A673 (cell line): ENCODE measurements around the gene P4HTM. TPM values are rescaled to one million over a fixed set of nuclear protein-coding genes. Genes with fewer than 3 reads are reported as not detected.

Experiments
- BruUV-seq: library from RNA; stranded (reverse); fragments of 400-500 nt; replicated peaks from 2 replicates; lab custom pipeline; 2021; lab: Mats Ljungman, UMichigan
- CTCF ChIA-PET: fragments of 300-600 bp; sonication (Branson Sonifier 250); formaldehyde crosslinking; loops from one replicate; lab custom pipeline; 2022; ENCODE audit warnings: antibody characterized with exemption; lab: Charles Lee
- POLR2A ChIA-PET: fragments of 300-600 bp; sonication (Branson Sonifier 250); formaldehyde crosslinking; loops from one replicate; lab custom pipeline; 2022; ENCODE audit warnings: antibody characterized with exemption; ENCODE audit not compliant: low non-redundant PET; lab: Charles Lee
- DNase-seq: peaks from one replicate; pipeline ENCODE4 v3.0.0-alpha.2; 2015; ENCODE audit warnings: low spot score
- H3K27ac ChIP-seq: fragments of 200-600 bp; sonication (generic); 2 replicates; pipeline ENCODE4 v1.5.1; 2016; ENCODE audit warnings: mixed run types, low read depth, mild to moderate bottlenecking, mixed read lengths, antibody characterized with exemption, low read length; ENCODE audit not compliant: poor library complexity, severe bottlenecking
- H3K27me3 ChIP-seq: fragments of 200-600 bp; sonication (generic); replicated peaks from 2 replicates; pipeline ENCODE4 v1.6.1; 2017; ENCODE audit warnings: mixed run types, low read depth, mild to moderate bottlenecking, mixed read lengths, antibody characterized with exemption, low read length; ENCODE audit not compliant: insufficient read depth, poor library complexity
- H3K36me3 ChIP-seq: fragments of 200-600 bp; sonication (generic); 2 replicates; pipeline ENCODE4 v1.6.1; 2016; ENCODE audit warnings: mixed run types, mild to moderate bottlenecking, mixed read lengths, antibody characterized with exemption, low read length; ENCODE audit not compliant: insufficient read depth, poor library complexity, severe bottlenecking
- H3K4me1 ChIP-seq: fragments of 200-600 bp; sonication (generic); 2 replicates; pipeline ENCODE4 v1.6.1; 2017; ENCODE audit warnings: mixed run types, mild to moderate bottlenecking, mixed read lengths, antibody characterized with exemption, low read length; ENCODE audit not compliant: insufficient read depth, poor library complexity, severe bottlenecking
- H3K4me3 ChIP-seq: fragments of 200-600 bp; sonication (generic); 2 replicates; pipeline ENCODE4 v1.5.1; 2016; ENCODE audit warnings: low read depth, mixed run types, mild to moderate bottlenecking, mixed read lengths, low read length; ENCODE audit not compliant: poor library complexity, severe bottlenecking
- H3K9me3 ChIP-seq: fragments of 200-600 bp; sonication (generic); 2 replicates; pipeline ENCODE4 v1.6.1; 2016; ENCODE audit warnings: mixed run types, low read depth, mild to moderate bottlenecking, mixed read lengths, antibody characterized with exemption, low read length; ENCODE audit not compliant: poor library complexity, severe bottlenecking
- CTCF ChIP-seq: fragments of 300-800, 200-600 bp; sonication (generic); conservative IDR thresholded peaks from 2 replicates; pipeline ENCODE4 v1.5.1; 2017; ENCODE audit warnings: low read depth, mild to moderate bottlenecking, antibody characterized with exemption, low read length, moderate library complexity, mixed read lengths
- EZH2 ChIP-seq: fragments of 200-600 bp; sonication (generic); IDR thresholded peaks from 2 replicates; pipeline ENCODE4 v1.6.1; 2017; ENCODE audit warnings: borderline replicate concordance, low read depth, mild to moderate bottlenecking, mixed read lengths, antibody characterized with exemption, low read length; ENCODE audit not compliant: poor library complexity, severe bottlenecking
- intact Hi-C: fragments of 100-400 bp; cut with micrococcal nuclease; formaldehyde crosslinking; loops from one replicate; pipeline ENCODE4 v1.10.0; 2022; ENCODE audit not compliant: unreplicated experiment
- total RNA-seq: library from RNA; stranded (reverse); gene quantifications from 2 replicates; pipeline ENCODE4 v1.2.3, GENCODE V29; 2021

The P4HTM gene
- total RNA-seq, 1 experiment from 2014 or later: 14.9 TPM

- intact Hi-C loops: no loop called here
- H3K4me1 ChIP-seq: no peaks in the 10 kb centered on the region
- no peaks in the 10 kb centered on the region for H3K27me3 ChIP-seq
- CTCF ChIA-PET: no interaction called here
- no peak overlapping the region for H3K4me3 ChIP-seq
- H3K36me3 ChIP-seq: peaks cover 16% of the 10 kb centered on the region
- BruUV-seq: no TSS peak
- no peak for DNase-seq
- H3K27ac ChIP-seq: no peak overlapping the region
- no peaks in the 10 kb centered on the region for H3K9me3 ChIP-seq
- POLR2A ChIA-PET: no interaction called here
- TF ChIP-seq CTCF (peak; percentile 40), EZH2 (no peak)
Measured at GRCh38 chr3:49013738-49014660, 24.0 kb downstream of the P4HTM start.

GRCh38 chr3:49015072-49015471 lies 25.0 kb downstream of the P4HTM start:
- Histone ChIP-seq H3K36me3 (peaks cover 16% of the 10 kb centered on the region), H3K9me3 (no peaks in the 10 kb centered on the region), H3K27ac (no peak overlapping the region), H3K27me3 (no peaks in the 10 kb centered on the region), H3K4me1 (no peaks in the 10 kb centered on the region), H3K4me3 (no peak overlapping the region)
- no TSS peak for BruUV-seq
- intact Hi-C loops: no loop called here
- TF ChIP-seq CTCF: no peak
- TF ChIP-seq EZH2: no peak
- DNase-seq: no peak
- ChIA-PET POLR2A (no interaction called here), CTCF (no interaction called here)

GRCh38 chr3:49015765-49016164 lies 25.7 kb downstream of the P4HTM start:
- Histone ChIP-seq H3K27me3 (no peaks in the 10 kb centered on the region), H3K4me3 (no peak overlapping the region), H3K4me1 (no peaks in the 10 kb centered on the region), H3K27ac (no peak overlapping the region), H3K9me3 (no peaks in the 10 kb centered on the region), H3K36me3 (peaks cover 16% of the 10 kb centered on the region)
- POLR2A ChIA-PET: no interaction called here
- TF ChIP-seq EZH2 (no peak), CTCF (no peak)
- CTCF ChIA-PET: no interaction called here
- intact Hi-C loops: no loop called here
- DNase-seq: no peak
- BruUV-seq: no TSS peak
